Activated CD8-positive, alpha-beta memory T cell treated with anti-CD3 and anti-CD28 coated beads, Interleukin-2, amount 50 U/mL, for 4 hours (primary cell): ENCODE results near the gene GNAQ.
"Not testable (repeated sequence)": the region's sequence is repeated elsewhere in the genome, so short reads cannot be mapped to it uniquely, and the experiment has no call there.

Experiments used
- DNase-seq: peaks from one replicate; pipeline ENCODE4 v3.0.0-alpha.2; 2020

The GNAQ gene

GRCh38 chr9:77764894-77765780, 266.5 kb downstream of the GNAQ start:
- no peak for DNase-seq

- no peak for DNase-seq
Observed at GRCh38 chr9:77763566-77763965, 268.0 kb downstream of the GNAQ start.

GRCh38 chr9:77760919-77761318, 270.7 kb downstream of the GNAQ start:
- not testable (repeated sequence) for DNase-seq

- DNase-seq = no peak
Observed at GRCh38 chr9:77759391-77759790, 272.2 kb downstream of the GNAQ start.

GRCh38 chr9:77756449-77756848, 275.2 kb downstream of the GNAQ start:
- no peak for DNase-seq

- DNase-seq = no peak
Observed at GRCh38 chr9:77753180-77753579, 278.4 kb downstream of the GNAQ start.

GRCh38 chr9:77752554-77752953, 279.1 kb downstream of the GNAQ start:
- DNase-seq = no peak

GRCh38 chr9:77751341-77752091, 280.1 kb downstream of the GNAQ start:
- no peak for DNase-seq

- no peak for DNase-seq
Observed at GRCh38 chr9:77750981-77751340, 280.6 kb downstream of the GNAQ start.

GRCh38 chr9:77750284-77750683, 281.3 kb downstream of the GNAQ start:
- DNase-seq = no peak

- no peak for DNase-seq
Observed at GRCh38 chr9:77748214-77748772, 283.3 kb downstream of the GNAQ start.

- no peak for DNase-seq
Observed at GRCh38 chr9:77747163-77747562, 284.4 kb downstream of the GNAQ start.

- DNase-seq = no peak
Observed at GRCh38 chr9:77744841-77745430, 286.7 kb downstream of the GNAQ start.

- DNase-seq = no peak
Observed at GRCh38 chr9:77743386-77743785, 288.2 kb downstream of the GNAQ start.

- no peak for DNase-seq
Observed at GRCh38 chr9:77738932-77739331, 292.7 kb downstream of the GNAQ start.

GRCh38 chr9:77735494-77735893, 296.1 kb downstream of the GNAQ start:
- DNase-seq = no peak

GRCh38 chr9:77731930-77732329, 299.7 kb downstream of the GNAQ start:
- no peak for DNase-seq

GRCh38 chr9:77731008-77731698, 300.5 kb downstream of the GNAQ start:
- no peak for DNase-seq

- no peak for DNase-seq
Observed at GRCh38 chr9:77729177-77729576, 302.4 kb downstream of the GNAQ start.

GRCh38 chr9:77726814-77727213, 304.8 kb downstream of the GNAQ start:
- DNase-seq = no peak

- DNase-seq = no peak
Observed at GRCh38 chr9:77726289-77726688, 305.3 kb downstream of the GNAQ start.

- no peak for DNase-seq
Observed at GRCh38 chr9:77725820-77726219, 305.8 kb downstream of the GNAQ start.
